Measurements from ENCODE around the gene GRM4.

The GRM4 gene

GRCh38 chr6:33985313-33985751, 160.6 kb downstream of the GRM4 start:
- DNase-seq (ENCODE audit: low read depth), result no peak
- in situ Hi-C loops (cut with HindIII; ENCODE audit: low sequenced_read_pairs), result no loop called here
- H3K4me3 ChIP-seq (ENCODE audit: low read depth, low read length), result no peak overlapping the region
- no peak for TF ChIP-seq CTCF (IDR thresholded peaks at IDR 0.05; ENCODE audit: low read depth, low read length, missing control alignments)

GRCh38 chr6:33984466-33985312, 161.2 kb downstream of the GRM4 start:
- no peak overlapping the region for H3K4me3 ChIP-seq (ENCODE audit: low read depth, low read length)
- no peak for DNase-seq (ENCODE audit: low read depth)
- in situ Hi-C loops (cut with HindIII; ENCODE audit: low sequenced_read_pairs), result no loop called here
- TF ChIP-seq CTCF (IDR thresholded peaks at IDR 0.05; ENCODE audit: low read depth, low read length, missing control alignments), result no peak

- in situ Hi-C loops (cut with HindIII; ENCODE audit: low sequenced_read_pairs), result no loop called here
- DNase-seq (ENCODE audit: low read depth), result no peak
- H3K4me3 ChIP-seq (ENCODE audit: low read depth, low read length), result no peak overlapping the region
- TF ChIP-seq CTCF (IDR thresholded peaks at IDR 0.05; ENCODE audit: low read depth, low read length, missing control alignments), result no peak
Observed at GRCh38 chr6:33983721-33984465, 162.0 kb downstream of the GRM4 start.

- no peak for TF ChIP-seq CTCF (IDR thresholded peaks at IDR 0.05; ENCODE audit: low read depth, low read length, missing control alignments)
- no peak overlapping the region for H3K4me3 ChIP-seq (ENCODE audit: low read depth, low read length)
- in situ Hi-C loops (cut with HindIII; ENCODE audit: low sequenced_read_pairs), result no loop called here
- DNase-seq (ENCODE audit: low read depth), result no peak
Observed at GRCh38 chr6:33983109-33983716, 162.7 kb downstream of the GRM4 start.

GRCh38 chr6:33981861-33982260, 164.0 kb downstream of the GRM4 start:
- no peak for DNase-seq (ENCODE audit: low read depth)
- H3K4me3 ChIP-seq (ENCODE audit: low read depth, low read length), result no peak overlapping the region
- TF ChIP-seq CTCF (IDR thresholded peaks at IDR 0.05; ENCODE audit: low read depth, low read length, missing control alignments), result no peak
- in situ Hi-C loops (cut with HindIII; ENCODE audit: low sequenced_read_pairs), result no loop called here

- no peak for DNase-seq (ENCODE audit: low read depth)
- TF ChIP-seq CTCF (IDR thresholded peaks at IDR 0.05; ENCODE audit: low read depth, low read length, missing control alignments), result no peak
Observed at GRCh38 chr6:33981421-33981820, 164.5 kb downstream of the GRM4 start.

More at GRCh38 chr6:33981421-33981820, 164.5 kb downstream of the GRM4 start:
- no peak overlapping the region for H3K4me3 ChIP-seq (ENCODE audit: low read depth, low read length)
- in situ Hi-C loops (cut with HindIII; ENCODE audit: low sequenced_read_pairs), result no loop called here
